Activated T-cell treated with anti-CD3 and anti-CD28 coated beads, Interleukin-2, amount 50 U/mL, for 4 hours (primary cell): ENCODE measurements around the gene MACROD2. TPM values are rescaled to one million over a fixed set of nuclear protein-coding genes. Genes with fewer than 3 reads are reported as not detected.

Experiments used
- ATAC-seq, 2 donors: fragments of 200-7000 bp; cut with Tn5 transposase; one replicate each; pipeline ENCODE4 v1.10.0; 2021
- DNase-seq: peaks from one replicate; pipeline ENCODE4 v3.0.0-alpha.2; 2020
- H3K27me3 Mint-ChIP-seq: one replicate; pipeline ENCODE4 v1.8.0; 2021; ENCODE audit warnings: low read depth, mixed read lengths
- H3K36me3 Mint-ChIP-seq: one replicate; pipeline ENCODE4 v1.8.0; 2022; ENCODE audit warnings: mixed read lengths; ENCODE audit not compliant: insufficient read depth
- H3K4me1 Mint-ChIP-seq: one replicate; pipeline ENCODE4 v1.8.0; 2021; ENCODE audit warnings: low read depth, mixed read lengths
- H3K4me3 Mint-ChIP-seq: one replicate; pipeline ENCODE4 v1.8.0; 2021; ENCODE audit warnings: mild to moderate bottlenecking, moderate library complexity, mixed read lengths
- H3K9me3 Mint-ChIP-seq: one replicate; pipeline ENCODE4 v1.8.0; 2021; ENCODE audit warnings: mixed read lengths
- total RNA-seq, 3 donors: library from RNA; stranded (reverse); gene quantifications; one replicate each; pipeline ENCODE4 v1.2.1, GENCODE V29; 2021

Gene MACROD2
- total RNA-seq, 3 donors from 2014 or later: 0.10 TPM; not detected in 2

DNA sequence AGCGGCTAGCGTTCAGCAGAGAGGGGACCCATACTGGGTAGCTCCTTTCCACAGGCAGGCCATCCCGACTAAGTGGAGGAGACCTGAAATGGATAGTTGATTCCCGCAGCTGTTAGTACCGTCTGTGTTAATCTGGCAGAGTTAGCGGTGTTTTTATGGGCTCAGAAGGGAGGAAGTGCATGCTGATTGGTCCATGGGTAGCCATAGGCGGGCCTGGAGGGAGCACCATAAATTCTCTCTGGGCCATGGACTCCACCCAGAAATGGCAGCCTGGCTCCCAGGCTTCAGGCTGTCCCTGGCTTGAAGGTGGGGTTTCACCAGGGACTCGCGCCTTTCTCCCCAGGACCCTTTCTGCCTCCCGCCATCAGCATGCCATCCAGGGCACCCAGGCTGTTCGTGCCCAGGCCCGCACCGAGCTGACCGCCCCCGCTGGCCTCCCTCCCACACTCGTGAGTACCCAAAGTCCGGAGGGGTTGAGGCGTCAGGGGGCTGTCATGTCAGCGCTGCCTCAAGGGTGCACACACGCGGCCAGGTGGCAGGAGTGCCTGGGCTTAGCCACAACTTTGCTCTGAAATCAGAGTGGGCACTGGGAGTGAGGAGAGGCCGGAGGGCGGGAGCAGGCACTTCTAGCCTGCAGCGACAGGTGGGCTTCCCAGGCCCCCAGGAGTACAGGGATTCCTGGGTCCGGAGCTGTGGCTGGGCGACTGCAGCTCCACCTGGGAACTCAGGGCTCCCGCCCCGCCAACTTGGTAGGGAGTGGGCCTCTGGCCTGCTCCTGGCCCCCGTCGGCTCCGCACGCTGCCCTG, 1036.4 kb downstream of the MACROD2 start:
- Mint-ChIP-seq H3K4me3 (no peak overlapping the region), H3K27me3 (no peaks in the 10 kb centered on the region), H3K9me3 (peaks cover 6% of the 10 kb centered on the region), H3K4me1 (no peaks in the 10 kb centered on the region), H3K36me3 (no peaks in the 10 kb centered on the region)
- DNase-seq (no peak), ATAC-seq (no peak)

DNA sequence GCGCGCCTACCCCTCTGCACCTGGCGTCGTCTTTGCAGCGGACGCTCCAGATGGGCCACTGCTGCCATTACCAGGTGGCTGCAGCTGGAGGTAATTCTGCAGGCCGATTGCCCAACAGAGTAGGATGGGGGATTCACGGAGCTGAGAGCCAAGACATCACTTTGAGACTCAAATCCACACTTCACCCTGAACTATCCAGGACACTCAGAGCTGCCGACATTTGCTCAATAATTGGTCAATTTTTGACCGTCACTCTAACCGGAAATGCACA, 1037.0 kb downstream of the MACROD2 start:
- peaks cover 6% of the 10 kb centered on the region for H3K9me3 Mint-ChIP-seq
- H3K36me3 Mint-ChIP-seq: no peaks in the 10 kb centered on the region
- no peaks in the 10 kb centered on the region for H3K27me3 Mint-ChIP-seq
- ATAC-seq (no peak), DNase-seq (no peak)
- no peaks in the 10 kb centered on the region for H3K4me1 Mint-ChIP-seq
- no peak overlapping the region for H3K4me3 Mint-ChIP-seq

DNA sequence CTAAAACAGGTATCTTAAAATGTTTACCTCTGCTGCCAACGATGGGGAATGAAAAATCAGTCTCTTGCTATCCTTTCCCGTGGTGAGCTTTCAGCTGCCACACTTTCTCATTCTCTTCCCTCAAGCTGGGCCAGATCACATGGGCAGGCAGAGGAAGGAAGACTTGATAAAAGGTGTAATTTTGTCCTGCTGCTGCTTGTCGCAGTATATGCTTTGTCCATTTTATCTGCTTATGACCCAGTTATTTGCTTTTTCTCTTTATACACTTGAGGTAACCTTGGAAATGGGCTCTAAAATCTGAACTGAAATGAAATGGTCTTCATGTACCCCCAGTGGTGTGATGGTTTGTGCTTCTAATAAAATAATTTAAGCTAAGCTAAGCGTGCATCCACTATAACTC, 1038.0 kb downstream of the MACROD2 start:
- no peak for DNase-seq
- no peaks in the 10 kb centered on the region for H3K27me3 Mint-ChIP-seq
- H3K36me3 Mint-ChIP-seq: no peaks in the 10 kb centered on the region
- H3K9me3 Mint-ChIP-seq: peaks cover 6% of the 10 kb centered on the region
- ATAC-seq: no peak
- no peak overlapping the region for H3K4me3 Mint-ChIP-seq
- no peaks in the 10 kb centered on the region for H3K4me1 Mint-ChIP-seq

DNA sequence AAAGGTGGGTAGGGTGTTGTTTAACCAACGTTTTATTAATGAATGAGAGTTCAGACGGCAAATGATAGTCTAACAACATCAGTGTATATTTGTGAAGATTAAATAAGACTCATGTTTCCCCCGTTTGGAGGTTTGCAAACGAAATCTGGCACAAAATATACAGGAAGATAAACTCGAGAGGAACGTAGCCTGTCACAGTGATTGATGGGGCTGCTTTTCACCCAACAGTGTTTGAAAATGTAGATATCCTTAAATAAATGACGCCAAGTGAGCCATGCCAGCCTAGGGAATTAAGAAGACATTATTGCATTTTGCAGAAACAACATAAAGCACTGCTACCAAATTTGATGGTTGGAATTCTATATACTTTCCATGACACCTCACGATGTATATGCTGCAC, 1038.6 kb downstream of the MACROD2 start:
- DNase-seq (no peak), ATAC-seq (no peak)
- no peaks in the 10 kb centered on the region for H3K27me3 Mint-ChIP-seq

DNA sequence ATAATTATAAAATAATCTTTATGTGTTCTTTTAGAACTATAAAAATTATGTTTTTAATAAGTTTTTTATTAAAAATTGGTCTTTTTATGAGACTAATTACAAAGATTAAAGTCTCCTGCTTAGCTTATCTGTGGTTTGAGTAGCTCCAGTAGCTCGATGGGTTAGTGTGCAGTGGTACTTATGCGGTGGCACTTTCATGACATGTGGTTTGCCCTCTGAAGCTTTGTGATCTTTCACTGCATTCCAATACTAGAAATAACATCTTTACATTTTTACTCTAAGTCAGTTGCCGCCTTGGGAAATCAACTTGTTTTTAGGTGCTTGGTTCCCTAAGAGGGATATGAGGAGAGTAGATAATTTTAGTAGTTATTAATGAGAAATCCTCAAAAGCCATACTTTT, 1041.6 kb downstream of the MACROD2 start:
- Mint-ChIP-seq H3K36me3 (no peaks in the 10 kb centered on the region), H3K4me3 (no peak overlapping the region), H3K27me3 (no peaks in the 10 kb centered on the region), H3K9me3 (peaks cover 9% of the 10 kb centered on the region), H3K4me1 (no peaks in the 10 kb centered on the region)
- DNase-seq (no peak), ATAC-seq (no peak)

More for the DNA sequence above, 1038.6 kb downstream of the MACROD2 start:
- H3K4me1 Mint-ChIP-seq: no peaks in the 10 kb centered on the region
- H3K4me3 Mint-ChIP-seq: no peak overlapping the region
- H3K9me3 Mint-ChIP-seq: peaks cover under 1% of the 10 kb centered on the region
- H3K36me3 Mint-ChIP-seq: no peaks in the 10 kb centered on the region

DNA sequence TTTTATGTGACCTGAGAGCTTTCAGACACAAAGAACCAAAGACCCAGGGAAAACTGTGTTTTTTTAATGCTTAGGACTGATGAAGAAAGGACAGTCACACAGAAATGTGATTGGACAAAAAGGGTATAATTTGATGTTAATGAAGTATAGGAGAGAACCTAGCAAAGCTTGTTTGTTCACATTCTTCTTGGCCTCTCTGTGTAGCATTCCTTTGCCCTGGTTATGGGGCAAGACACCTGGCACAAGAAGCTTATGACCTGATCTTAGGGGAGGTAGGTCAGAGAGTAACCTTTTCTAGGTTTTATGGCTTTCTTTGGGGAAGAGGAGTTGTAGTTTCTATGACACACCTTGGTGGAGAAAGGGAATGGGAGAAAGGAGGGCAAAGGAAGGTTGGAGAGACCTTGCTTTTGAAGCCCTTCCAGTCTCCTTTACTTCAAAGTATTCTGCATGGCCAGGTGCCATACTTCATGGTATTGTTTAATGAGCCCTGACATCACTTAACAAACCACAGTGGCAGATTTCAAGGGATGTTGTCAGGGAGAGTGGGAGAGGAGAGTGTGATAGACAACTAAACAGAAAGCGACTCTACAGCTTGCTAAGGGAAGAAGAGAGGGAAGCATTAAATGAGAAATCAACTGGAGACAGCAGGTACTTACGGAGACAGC, 1043.9 kb downstream of the MACROD2 start:
- Mint-ChIP-seq H3K4me1 (no peaks in the 10 kb centered on the region), H3K36me3 (no peaks in the 10 kb centered on the region), H3K9me3 (peaks cover 15% of the 10 kb centered on the region), H3K27me3 (no peaks in the 10 kb centered on the region), H3K4me3 (no peak overlapping the region)
- ATAC-seq (no peak), DNase-seq (no peak)

DNA sequence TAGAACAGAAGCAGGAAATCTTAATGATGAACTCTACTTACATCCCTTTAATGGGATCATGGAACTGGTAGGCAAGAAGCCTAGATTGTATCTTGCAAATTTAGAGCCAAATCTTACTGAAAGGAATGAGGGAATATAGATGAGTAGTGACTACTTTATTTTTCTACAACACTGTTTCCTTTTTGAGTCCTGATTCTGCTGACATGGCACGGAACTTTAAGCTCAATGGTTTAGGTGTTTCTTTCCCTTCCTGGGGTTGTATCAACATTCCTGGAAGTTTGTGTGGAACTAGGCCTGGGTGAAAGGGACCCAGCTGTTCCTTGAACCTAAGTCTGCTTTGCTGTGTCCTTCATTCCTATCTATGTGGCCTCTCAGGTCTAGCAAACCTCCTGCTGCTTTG, 1047.4 kb downstream of the MACROD2 start:
- Mint-ChIP-seq H3K4me1 (no peaks in the 10 kb centered on the region), H3K27me3 (no peaks in the 10 kb centered on the region), H3K9me3 (peaks cover 15% of the 10 kb centered on the region), H3K36me3 (no peaks in the 10 kb centered on the region), H3K4me3 (no peak overlapping the region)
- ATAC-seq: no peak
- DNase-seq: no peak

DNA sequence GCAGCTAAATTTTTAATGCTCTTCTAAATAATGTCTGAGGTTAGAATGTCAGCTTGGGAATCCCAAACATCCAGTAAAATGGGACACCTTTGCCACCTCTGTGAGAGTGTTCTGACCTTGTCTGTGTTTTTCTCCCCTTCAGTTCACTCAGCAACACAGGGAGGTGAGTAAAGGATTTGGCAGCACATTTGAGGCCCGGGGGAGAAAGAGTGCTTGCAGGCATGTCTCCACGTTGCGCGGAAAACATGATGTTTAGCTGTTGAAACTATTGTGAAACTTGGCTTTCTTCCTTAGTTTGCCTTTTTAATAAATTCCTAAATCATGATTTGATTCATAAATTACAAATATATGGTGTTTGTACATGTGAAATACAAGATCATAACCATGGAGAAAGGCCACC, 1049.9 kb downstream of the MACROD2 start:
- H3K36me3 Mint-ChIP-seq: no peaks in the 10 kb centered on the region
- no peaks in the 10 kb centered on the region for H3K27me3 Mint-ChIP-seq
- H3K9me3 Mint-ChIP-seq: peaks cover 11% of the 10 kb centered on the region
- no peak for ATAC-seq
- no peaks in the 10 kb centered on the region for H3K4me1 Mint-ChIP-seq
- no peak overlapping the region for H3K4me3 Mint-ChIP-seq
- no peak for DNase-seq

DNA sequence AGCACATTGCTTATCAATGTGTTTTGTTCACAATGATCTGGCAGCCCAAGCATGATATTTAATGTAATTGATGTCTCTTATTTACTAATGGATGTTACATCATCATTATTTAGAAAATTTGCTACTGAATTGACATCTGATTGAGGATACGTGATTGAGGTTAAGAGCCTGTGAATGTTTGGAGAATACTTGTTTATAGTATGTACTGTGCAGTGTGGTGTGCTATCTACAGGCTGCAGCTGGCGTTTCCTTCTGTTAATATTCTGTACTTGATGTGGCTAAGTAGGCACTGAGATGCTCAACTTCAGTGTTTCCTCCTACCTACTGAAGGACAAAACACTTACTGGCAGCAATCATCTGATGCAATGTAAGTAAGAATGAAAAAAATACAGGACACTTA, 1051.7 kb downstream of the MACROD2 start:
- Mint-ChIP-seq H3K4me1 (no peaks in the 10 kb centered on the region), H3K27me3 (no peaks in the 10 kb centered on the region), H3K4me3 (no peak overlapping the region), H3K9me3 (peaks cover 6% of the 10 kb centered on the region), H3K36me3 (no peaks in the 10 kb centered on the region)
- ATAC-seq (no peak), DNase-seq (no peak)

DNA sequence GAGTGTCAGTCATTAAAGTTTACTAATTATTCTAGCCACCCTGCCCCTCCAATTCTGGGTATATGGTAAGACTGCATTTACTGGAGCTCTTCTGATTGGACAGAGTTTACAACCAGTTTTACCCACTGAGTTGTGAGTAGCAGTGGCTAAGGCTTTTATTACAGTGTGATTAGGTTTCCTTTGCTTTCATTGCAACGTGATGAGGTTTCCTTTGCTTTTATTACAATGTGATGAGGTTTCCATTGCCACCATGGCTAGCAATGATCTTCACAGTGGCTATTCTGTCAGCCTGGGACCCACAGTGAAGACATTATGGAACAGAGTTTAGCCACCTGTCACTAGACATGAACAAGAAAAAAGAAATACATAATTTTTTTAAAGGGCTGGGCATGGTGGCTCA, 1052.3 kb downstream of the MACROD2 start:
- Mint-ChIP-seq H3K27me3 (no peaks in the 10 kb centered on the region), H3K4me1 (no peaks in the 10 kb centered on the region), H3K36me3 (no peaks in the 10 kb centered on the region), H3K4me3 (no peak overlapping the region), H3K9me3 (peaks cover 6% of the 10 kb centered on the region)
- ATAC-seq (no peak), DNase-seq (no peak)

DNA sequence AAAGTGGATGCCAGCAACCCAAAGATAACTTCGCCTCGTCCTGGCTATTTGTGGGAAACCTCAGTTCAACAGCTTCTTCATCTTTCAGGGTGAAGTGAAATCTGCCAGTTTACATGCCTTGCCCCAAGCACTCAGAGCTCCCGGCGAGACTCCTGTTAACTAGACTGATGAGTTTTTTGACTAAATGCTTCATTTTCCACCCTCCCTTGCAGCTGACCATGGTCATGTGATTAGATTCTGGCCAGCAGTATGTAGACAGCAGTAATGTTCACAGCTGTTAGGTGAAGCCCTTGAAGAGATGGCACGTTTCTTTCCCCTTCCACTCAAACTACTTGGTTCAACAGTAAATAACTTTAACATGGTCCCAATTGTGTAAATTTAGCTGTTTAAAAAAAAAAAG, 1060.9 kb downstream of the MACROD2 start:
- Mint-ChIP-seq H3K4me3 (no peak overlapping the region), H3K4me1 (no peaks in the 10 kb centered on the region), H3K36me3 (no peaks in the 10 kb centered on the region), H3K9me3 (peaks cover 3% of the 10 kb centered on the region), H3K27me3 (no peaks in the 10 kb centered on the region)
- DNase-seq (no peak), ATAC-seq (no peak)

DNA sequence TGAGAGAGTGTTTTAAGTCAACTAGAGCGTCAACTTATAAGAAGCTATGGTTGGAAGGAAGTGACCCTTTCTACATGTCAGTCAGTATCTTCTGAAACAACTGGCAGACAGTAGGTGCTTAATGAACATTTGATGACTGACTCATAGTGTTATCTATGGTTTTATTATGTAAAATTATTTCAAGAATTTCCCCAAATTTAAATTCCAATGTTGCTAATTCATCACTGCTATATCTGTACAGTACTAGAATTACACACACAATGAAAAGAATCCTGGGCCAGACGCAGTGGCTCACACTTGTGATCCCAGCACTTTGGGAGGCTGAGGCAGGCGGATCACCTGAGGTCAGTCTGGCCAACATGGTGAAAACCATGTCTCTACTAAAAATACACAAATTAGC, 1063.5 kb downstream of the MACROD2 start:
- no peaks in the 10 kb centered on the region for H3K4me1 Mint-ChIP-seq
- H3K27me3 Mint-ChIP-seq: no peaks in the 10 kb centered on the region
- H3K4me3 Mint-ChIP-seq: no peak overlapping the region
- no peak for ATAC-seq
- H3K36me3 Mint-ChIP-seq: no peaks in the 10 kb centered on the region
- no peak for DNase-seq
- H3K9me3 Mint-ChIP-seq: peaks cover 6% of the 10 kb centered on the region

DNA sequence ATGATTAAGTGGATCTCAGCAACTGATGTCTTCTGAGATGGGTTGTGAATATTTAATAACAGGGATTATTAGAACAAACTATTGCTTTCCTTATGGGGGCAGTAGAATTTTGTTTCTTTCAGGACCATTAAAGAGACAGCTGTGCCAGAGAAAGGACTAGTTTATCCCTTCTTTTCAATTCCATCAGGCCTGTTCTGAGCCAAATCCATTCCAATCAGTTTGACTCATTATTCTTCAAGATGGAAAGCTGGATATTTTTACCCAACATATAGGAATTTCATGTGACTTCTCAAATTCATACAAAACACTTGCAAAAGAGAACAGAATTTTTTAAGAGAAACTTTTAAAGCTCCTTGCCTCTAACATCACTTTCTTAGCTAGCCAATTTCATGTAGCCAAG, 1064.1 kb downstream of the MACROD2 start:
- Mint-ChIP-seq H3K4me3 (no peak overlapping the region), H3K36me3 (no peaks in the 10 kb centered on the region), H3K9me3 (peaks cover 6% of the 10 kb centered on the region), H3K4me1 (no peaks in the 10 kb centered on the region), H3K27me3 (no peaks in the 10 kb centered on the region)
- DNase-seq: no peak
- no peak for ATAC-seq

DNA sequence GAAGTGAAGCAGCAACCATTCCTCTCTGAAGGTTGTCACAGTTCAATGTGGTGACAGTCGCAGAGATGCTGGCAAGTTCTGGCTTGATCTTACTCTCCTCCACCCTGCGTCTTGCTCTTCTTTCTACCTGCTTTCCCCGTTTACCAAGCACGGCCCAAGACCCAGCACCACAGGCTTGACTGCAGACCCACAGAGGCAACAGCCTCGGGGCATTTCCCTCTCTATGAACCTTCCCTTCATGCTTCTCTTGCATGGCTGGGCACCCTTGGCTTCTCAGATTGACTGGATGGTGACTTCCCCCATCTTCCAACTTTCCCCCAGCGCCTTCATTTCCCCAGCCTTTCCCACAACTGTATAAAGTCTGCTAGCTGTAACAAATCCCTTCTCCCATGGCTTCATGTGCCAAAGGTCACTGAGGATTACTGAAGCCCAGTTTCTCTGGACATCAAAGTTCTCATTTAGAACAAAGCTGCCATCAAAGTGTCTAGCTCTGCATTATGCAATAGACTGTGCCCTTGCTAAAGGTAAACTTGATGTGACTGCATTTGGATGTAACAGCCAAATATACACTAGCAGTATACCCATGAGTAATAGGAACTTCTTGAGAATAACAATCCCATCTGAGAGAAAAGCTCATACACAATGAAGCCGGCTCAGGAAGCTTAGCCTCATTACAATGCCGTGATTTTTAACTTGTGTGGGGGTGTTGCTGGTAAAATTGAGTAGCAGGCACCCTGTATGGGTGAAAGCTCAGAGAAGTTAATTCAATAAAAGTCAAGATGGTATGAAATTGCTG, 1065.1 kb downstream of the MACROD2 start:
- no peaks in the 10 kb centered on the region for H3K27me3 Mint-ChIP-seq
- no peaks in the 10 kb centered on the region for H3K36me3 Mint-ChIP-seq
- ATAC-seq (no peak), DNase-seq (no peak)
- peaks cover 6% of the 10 kb centered on the region for H3K9me3 Mint-ChIP-seq
- no peak overlapping the region for H3K4me3 Mint-ChIP-seq
- H3K4me1 Mint-ChIP-seq: no peaks in the 10 kb centered on the region

DNA sequence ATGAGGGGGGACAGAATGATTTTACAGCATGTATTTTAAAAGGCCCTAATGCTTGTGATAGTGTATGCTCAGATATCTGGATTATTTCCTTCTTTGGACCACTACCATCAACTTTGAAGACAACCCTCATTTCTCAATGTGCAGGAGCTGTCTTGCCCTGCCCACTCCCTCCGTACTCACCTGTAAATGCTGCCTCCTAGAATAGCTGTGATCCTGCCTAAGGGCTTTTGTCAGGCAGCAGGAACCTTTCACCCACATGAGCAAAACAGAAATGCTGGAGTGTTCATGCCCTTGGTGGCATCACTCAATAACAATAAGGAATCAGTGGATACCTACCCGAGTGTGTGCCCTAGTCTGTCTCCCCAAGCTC, 1065.7 kb downstream of the MACROD2 start:
- H3K4me3 Mint-ChIP-seq: no peak overlapping the region
- H3K27me3 Mint-ChIP-seq: no peaks in the 10 kb centered on the region
- peaks cover 6% of the 10 kb centered on the region for H3K9me3 Mint-ChIP-seq
- no peaks in the 10 kb centered on the region for H3K4me1 Mint-ChIP-seq
- ATAC-seq (no peak), DNase-seq (no peak)
- no peaks in the 10 kb centered on the region for H3K36me3 Mint-ChIP-seq
